Kidney (tissue), 14 donors: ENCODE data around the gene DOK7. TPM values are rescaled to one million over a fixed set of nuclear protein-coding genes. Genes with fewer than 3 reads are reported as not detected.

Experiments
- DNase-seq, 5 donors: peaks; one replicate each; pipeline ENCODE4 v3.0.0-alpha.2; 2013 to 2020
- FAIRE-seq: peaks from 2 replicates; lab custom pipeline; 2012; peaks lifted over from hg19 to GRCh38; lab: Jason Lieb, UNC
- H3K27ac ChIP-seq, 2 donors: one replicate each; pipeline ENCODE4 v1.7.0; 2013; ENCODE audit warnings: low read depth in 2 of 2, low read length in 2 of 2, inconsistent platforms in 1 of 2
- H3K27me3 ChIP-seq: one replicate; pipeline ENCODE4 v1.7.1; 2013; ENCODE audit warnings: low read length, inconsistent platforms; ENCODE audit not compliant: control insufficient read depth, insufficient read depth
- H3K36me3 ChIP-seq, 3 donors: one replicate each; pipeline versions ENCODE4 v1.7.0 to v1.7.1; 2013; ENCODE audit warnings: low read length in 3 of 3, control low read depth in 1 of 3, inconsistent platforms in 1 of 3; ENCODE audit not compliant: insufficient read depth in 3 of 3, control insufficient read depth in 2 of 3
- H3K4me1 ChIP-seq, 3 donors: one replicate each; pipeline versions ENCODE4 v1.7.0 to v1.7.1; 2013; ENCODE audit warnings: low read length in 3 of 3, inconsistent platforms in 1 of 3, low read depth in 1 of 3; ENCODE audit not compliant: control insufficient read depth in 2 of 3, insufficient read depth in 2 of 3
- H3K4me3 ChIP-seq, 3 donors: one replicate each; pipeline versions ENCODE4 v1.7.0 to v1.8.1; 2013; ENCODE audit warnings: low read length in 3 of 3, control low read depth in 1 of 3, inconsistent platforms in 1 of 3
- H3K9ac ChIP-seq, 3 donors: one replicate each; pipeline versions ENCODE4 v1.7.0 to v1.7.1; 2013; ENCODE audit warnings: low read length in 3 of 3, control low read depth in 1 of 3, inconsistent platforms in 1 of 3
- H3K9me3 ChIP-seq, 3 donors: one replicate each; pipeline versions ENCODE4 v1.7.0 to v1.7.1; 2013; ENCODE audit warnings: low read length in 3 of 3, control low read depth in 1 of 3, inconsistent platforms in 1 of 3; ENCODE audit not compliant: control insufficient read depth in 2 of 3, insufficient read depth in 1 of 3
- CTCF ChIP-seq: IDR thresholded peaks from 3 replicates; pipeline ENCODE4 v1.5.1; 2012; ENCODE audit warnings: mild to moderate bottlenecking, moderate library complexity, borderline replicate concordance; ENCODE audit not compliant: insufficient read depth; ENCODE audit errors: extremely low read depth
- intact Hi-C: fragments of 100-400 bp; cut with DNase I; formaldehyde crosslinking; loops from one replicate; pipeline ENCODE4 v1.11.1; 2022
- polyA plus RNA-seq: library from polyadenylated mRNA; stranded (reverse); fragments of 350-450 nt; fragmentation: Illumina TruSeq; extraction: RNeasy Lipid Tissue Mini Kit (QIAGEN cat#74804); gene quantifications from one replicate; pipeline ENCODE4 v1.2.3, GENCODE V29; 2014; ENCODE audit warnings: low read depth, low replicate concordance; ENCODE audit not compliant: insufficient read depth
- total RNA-seq: library from RNA; stranded (reverse); fragmentation: NEBNext Ultra II Directional; extraction: Animal tissue kit (Norgen Biotek cat#: 25700); gene quantifications from one replicate; pipeline ENCODE4 v1.2.1, GENCODE V29; 2021
- donor health status: control.
- donor health status: control.
- donor health status: control.
- donor health status: control.
- donor health status: control.
- donor health status: DM: yes; HTN: yes; CAD: no.
- donor health status: Normal renal cell carcinoma (clear cell type).

The DOK7 gene
- total and polyA plus RNA-seq, 2 donors from 2014 or later, result 1.2 to 7.0 TPM

GRCh38 chr4:3498407-3498806 is 35.3 kb downstream of the DOK7 start:
- no peak for DNase-seq
- Histone ChIP-seq H3K27me3 (no peaks in the 10 kb centered on the region), H3K9me3 (no peaks in the 10 kb centered on the region), H3K36me3 (no peaks in the 10 kb centered on the region), H3K4me1 (peaks cover 0 to 2% (median 0%) of the 10 kb centered on the region in 3 donors), H3K27ac (no peak overlapping the region), H3K9ac (no peak overlapping the region), H3K4me3 (no peak overlapping the region)
- FAIRE-seq, result no peak
- no peak for TF ChIP-seq CTCF
- intact Hi-C loops, result no loop called here

- TF ChIP-seq CTCF, result no peak
- Histone ChIP-seq H3K9me3 (no peaks in the 10 kb centered on the region), H3K36me3 (peaks cover 0 to 4% (median 0%) of the 10 kb centered on the region in 3 donors), H3K27ac (no peak overlapping the region), H3K4me1 (peaks cover 0 to 2% (median 0%) of the 10 kb centered on the region in 3 donors), H3K4me3 (no peak overlapping the region), H3K27me3 (no peaks in the 10 kb centered on the region), H3K9ac (no peak overlapping the region)
- intact Hi-C loops, result no loop called here
- no peak for FAIRE-seq
- no peak for DNase-seq
Measured at GRCh38 chr4:3498901-3499510, 35.9 kb downstream of the DOK7 start.

GRCh38 chr4:3499710-3500109 is 36.6 kb downstream of the DOK7 start:
- TF ChIP-seq CTCF, result no peak
- no peak for FAIRE-seq
- Histone ChIP-seq H3K27ac (no peak overlapping the region), H3K9me3 (no peaks in the 10 kb centered on the region), H3K27me3 (no peaks in the 10 kb centered on the region), H3K9ac (no peak overlapping the region), H3K4me3 (no peak overlapping the region), H3K4me1 (peaks cover 0 to 2% (median 0%) of the 10 kb centered on the region in 3 donors), H3K36me3 (peaks cover 0 to 4% (median 0%) of the 10 kb centered on the region in 3 donors)
- no peak for DNase-seq
- intact Hi-C loops, result no loop called here
